Adipose tissue (tissue), 3 donors: ENCODE data around the gene HMCES. TPM values are rescaled to one million over a fixed set of nuclear protein-coding genes. Genes with fewer than 3 reads are reported as not detected.
"Not testable (repeated sequence)": the region's sequence is repeated elsewhere in the genome, so short reads cannot be mapped to it uniquely, and the experiment has no call there.

ENCODE experiments used
- H3K27ac ChIP-seq: one replicate; pipeline ENCODE4 v1.5.1; 2013; ENCODE audit warnings: low read depth, low read length
- WGBS, 3 donors: extraction: QIAGEN DNeasy Blood & Tissue Kit; methylation state at CpG; one replicate each; pipeline ENCODE4 v1.1.7; 2013; 5-methylcytosine and 5-hydroxymethylcytosine counted together
- polyA plus RNA-seq, 3 donors: library from polyadenylated mRNA; stranded (reverse); fragments of 200-250 nt; gene quantifications; one replicate each; pipeline ENCODE4 v1.2.3, GENCODE V29; 2013
- donor health status: healthy with polysubstance abuse.
- donor health status: Bipolar disorder and iron deficiency.
- donor health status: healthy.

HMCES gene
- polyA plus RNA-seq, 3 donors, result 10.4 to 41.6 (median 28.6) TPM

GRCh38 chr3:129252748-129253147, 25.9 kb upstream of the HMCES start:
- H3K27ac ChIP-seq, result no peak overlapping the region
- WGBS, 3 donors, result 78 to 92% (median 92%) methylated on average over 4 of the region's 4 CpGs

- H3K27ac ChIP-seq, result no peak overlapping the region
- 85 to 86% (median 85%) methylated on average over 12 of the region's 12 CpGs for WGBS, 3 donors
Measured at GRCh38 chr3:129254536-129255230, 24.0 kb upstream of the HMCES start.

DNA sequence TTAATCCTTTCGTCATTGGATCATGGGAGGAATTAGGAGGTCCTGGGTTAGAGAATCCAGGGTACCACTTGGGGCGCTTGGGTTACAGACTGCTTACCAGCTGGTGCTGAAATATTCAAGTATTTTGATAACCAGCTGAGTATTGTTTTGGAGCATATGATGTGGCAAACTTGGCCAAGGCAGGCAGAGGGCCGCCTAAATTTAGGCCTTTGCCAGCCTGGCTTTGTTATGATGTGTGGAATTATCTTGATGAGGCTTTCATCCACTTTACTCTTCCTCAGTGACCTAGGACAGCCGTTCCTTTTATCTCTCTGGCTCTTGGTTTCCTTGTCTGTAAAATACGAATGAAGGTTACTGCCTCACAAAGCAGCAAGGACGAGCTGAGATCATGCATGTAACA, 22.4 kb upstream of the HMCES start:
- WGBS, 3 donors, result 87 to 90% (median 88%) methylated on average over 6 of the region's 6 CpGs
- H3K27ac ChIP-seq, result no peak overlapping the region

GRCh38 chr3:129257609-129258008, 21.1 kb upstream of the HMCES start:
- H3K27ac ChIP-seq, result no peak overlapping the region
- WGBS, 3 donors, result 74 to 84% (median 83%) methylated on average over 11 of the region's 11 CpGs

DNA sequence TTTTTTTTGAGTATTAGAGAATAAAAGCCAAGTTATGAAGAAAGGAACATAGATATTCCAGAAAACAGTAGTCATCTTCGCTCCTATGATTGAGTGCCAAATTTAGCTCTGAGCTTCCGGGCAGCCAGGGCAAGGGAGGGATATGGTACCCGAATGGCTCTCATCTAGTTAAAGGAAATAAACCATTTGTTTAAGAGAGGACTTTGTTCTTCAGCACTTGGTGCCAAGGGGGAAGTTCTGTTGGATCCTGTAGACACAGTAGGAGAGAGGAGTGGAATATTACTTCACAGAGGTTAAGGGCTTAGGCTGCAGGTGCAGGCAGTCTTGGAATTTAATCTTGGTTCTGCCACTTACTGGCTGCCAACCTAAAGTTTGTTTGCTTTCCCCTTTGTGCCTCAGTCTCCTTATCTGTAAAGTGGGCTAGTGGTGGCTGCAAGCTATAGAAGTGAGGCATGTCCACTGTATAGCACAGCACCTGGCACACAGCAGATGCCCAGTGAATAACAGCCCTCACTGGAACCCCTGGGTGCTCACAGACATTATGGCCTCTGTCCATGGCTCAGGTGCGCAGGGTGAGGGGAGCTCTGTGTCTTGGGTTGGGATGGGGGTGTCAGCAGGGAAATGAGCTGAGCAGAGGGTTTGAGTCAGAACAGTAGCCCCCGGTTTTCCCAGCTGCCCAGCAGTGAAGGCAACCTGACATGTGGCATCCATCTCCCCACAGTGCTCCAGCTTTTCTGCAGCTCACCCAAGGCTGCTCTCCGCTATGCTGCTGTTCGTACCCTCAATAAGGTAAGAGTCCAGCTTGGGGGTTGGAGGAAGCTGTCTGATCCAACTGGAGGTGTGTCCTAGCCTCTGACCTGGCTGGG, 18.8 kb upstream of the HMCES start:
- WGBS, 3 donors, result 77 to 88% (median 88%) methylated on average over 7 of the region's 7 CpGs
- no peak overlapping the region for H3K27ac ChIP-seq

- 93 to 96% (median 96%) methylated on average over 11 of the region's 11 CpGs for WGBS, 3 donors
- no peak overlapping the region for H3K27ac ChIP-seq
Measured at GRCh38 chr3:129260606-129261005, 18.1 kb upstream of the HMCES start.

GRCh38 chr3:129261894-129262293, 16.8 kb upstream of the HMCES start:
- 89 to 99% (median 96%) methylated on average over 3 of the region's 3 CpGs for WGBS, 3 donors

GRCh38 chr3:129263161-129263910, 15.3 kb upstream of the HMCES start:
- H3K27ac ChIP-seq, result no peak overlapping the region
- WGBS, 3 donors, result 81 to 91% (median 86%) methylated on average over 6 of the region's 6 CpGs

More at GRCh38 chr3:129261894-129262293, 16.8 kb upstream of the HMCES start:
- H3K27ac ChIP-seq, result no peak overlapping the region

DNA sequence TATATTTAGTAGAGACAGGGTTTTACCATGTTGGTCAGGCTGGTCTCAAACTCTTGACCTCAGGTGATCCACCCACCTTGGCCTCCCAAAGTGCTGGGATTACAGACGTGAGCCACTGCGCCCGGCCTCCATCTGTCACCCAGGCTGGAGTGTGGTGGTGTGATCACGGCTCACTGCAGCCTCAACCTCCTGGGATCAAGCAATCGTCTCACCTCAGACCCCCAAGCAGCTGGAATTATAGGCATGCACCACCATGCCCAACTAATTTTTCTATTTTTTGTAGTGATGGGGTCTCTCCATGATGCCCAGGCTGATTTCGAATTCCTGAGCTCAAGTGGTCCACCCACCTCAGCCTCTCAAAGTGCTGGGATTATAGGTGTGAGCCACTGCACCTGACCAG, 13.7 kb upstream of the HMCES start:
- not testable (repeated sequence) for H3K27ac ChIP-seq
- WGBS, 3 donors, result 86 to 94% (median 91%) methylated on average over 6 of the region's 6 CpGs

GRCh38 chr3:129266651-129267050, 12.0 kb upstream of the HMCES start:
- H3K27ac ChIP-seq, result no peak overlapping the region
- 86 to 93% (median 92%) methylated on average over 4 of the region's 4 CpGs for WGBS, 3 donors

- 92 to 95% (median 94%) methylated on average over 4 of the region's 4 CpGs for WGBS, 3 donors
Measured at GRCh38 chr3:129268396-129268795, 10.3 kb upstream of the HMCES start.

GRCh38 chr3:129271674-129272073, 7.0 kb upstream of the HMCES start:
- WGBS, 3 donors, result 86 to 97% (median 95%) methylated on average over 11 of the region's 11 CpGs
- no peak overlapping the region for H3K27ac ChIP-seq

More at GRCh38 chr3:129268396-129268795, 10.3 kb upstream of the HMCES start:
- H3K27ac ChIP-seq, result no peak overlapping the region

- 56 to 65% (median 57%) methylated on average over 2 of the region's 2 CpGs for WGBS, 3 donors
- H3K27ac ChIP-seq, result no peak overlapping the region
Measured at GRCh38 chr3:129276385-129276784, 2.3 kb upstream of the HMCES start.

DNA sequence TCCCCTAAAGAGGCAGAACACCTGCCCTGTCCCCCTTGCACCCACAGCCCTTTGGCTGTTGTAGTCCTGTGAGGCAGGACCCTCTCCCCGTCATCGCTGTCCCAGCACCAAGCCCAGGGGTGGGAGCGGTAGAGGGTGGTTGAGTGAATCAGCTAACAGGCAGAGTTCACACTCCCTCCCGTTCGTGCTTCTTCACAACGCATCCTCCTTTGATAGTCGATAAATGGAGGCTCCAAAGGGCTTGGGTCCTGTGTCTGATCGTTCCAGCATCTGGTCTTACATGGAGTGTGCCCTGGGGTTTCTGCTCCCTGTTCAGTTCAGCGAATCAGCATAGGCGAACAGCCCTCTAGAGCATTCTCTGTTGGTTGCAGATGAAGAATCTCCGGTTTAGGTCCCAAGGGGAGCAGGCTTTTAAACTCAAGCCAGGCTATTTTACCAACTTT, 820 bp upstream of the HMCES start:
- WGBS, 3 donors, result 54 to 70% (median 67%) methylated on average over 11 of the region's 11 CpGs
- no peak overlapping the region for H3K27ac ChIP-seq

DNA sequence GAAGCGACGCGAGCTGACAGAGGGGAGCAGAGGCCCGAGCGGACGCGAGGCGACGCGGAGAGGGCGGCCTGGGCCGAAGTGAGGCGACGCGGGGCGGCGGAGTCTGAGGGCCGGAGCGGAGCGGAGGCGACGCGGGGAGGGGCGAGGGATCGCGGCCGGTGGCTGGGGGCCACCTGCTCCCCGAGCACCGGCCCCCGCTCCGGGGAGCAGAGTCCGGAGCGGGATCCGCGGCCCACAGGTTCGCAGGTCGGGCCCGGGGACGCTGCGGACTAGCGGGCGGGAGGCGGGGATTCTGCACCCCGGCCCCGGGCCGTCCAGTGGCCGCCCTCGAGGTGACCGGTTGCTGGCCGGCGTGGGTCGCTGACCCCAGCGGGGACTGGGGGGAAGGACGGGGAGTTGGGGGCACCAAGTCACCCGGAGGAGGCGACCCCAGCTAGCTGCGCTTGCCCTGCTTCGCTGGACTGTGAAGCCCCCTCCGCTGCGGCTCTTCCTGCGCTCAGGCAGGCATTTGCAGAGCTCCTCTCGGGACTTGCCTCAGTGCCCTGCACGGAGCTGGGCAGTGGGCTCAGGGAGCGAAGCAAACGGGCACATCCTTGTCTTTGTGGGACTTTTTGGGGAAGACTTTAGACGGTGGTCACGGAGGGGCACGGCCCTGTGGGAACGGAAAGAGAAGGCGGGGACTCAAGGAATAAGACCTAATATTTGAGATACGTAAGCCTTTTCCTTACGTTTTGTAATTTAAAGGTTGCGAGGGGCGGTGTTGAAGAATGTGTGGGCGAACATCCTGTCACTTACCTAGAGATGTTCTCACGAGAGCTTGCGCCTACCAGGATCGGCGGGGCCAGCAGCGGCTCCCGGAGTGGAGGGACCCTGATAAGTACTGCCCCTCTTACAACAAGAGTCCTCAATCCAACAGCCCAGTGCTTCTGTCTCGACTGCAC, 566 bp downstream of the HMCES start:
- 1% methylated on average over 60 to 82 of the region's 82 CpGs for WGBS, 3 donors
- no peak overlapping the region for H3K27ac ChIP-seq

DNA sequence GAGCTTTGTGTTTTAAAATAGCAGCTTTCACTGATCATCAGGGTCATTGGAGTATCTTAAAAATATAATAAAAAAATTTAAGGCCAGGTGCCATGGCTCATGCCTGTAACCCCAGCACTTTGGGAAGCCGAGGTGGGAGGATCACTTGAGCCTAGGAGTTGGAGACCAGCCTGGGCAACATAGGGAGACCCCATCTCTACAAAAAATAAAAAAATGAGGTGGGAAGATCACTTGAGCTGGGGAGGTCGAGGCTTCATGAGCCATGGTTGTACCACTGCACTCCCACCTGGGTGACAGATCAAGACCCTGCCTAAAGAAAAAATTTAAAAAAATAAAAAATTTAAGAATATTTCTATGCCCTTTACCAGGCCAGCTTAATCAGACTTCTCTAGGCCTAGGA, 1.5 kb downstream of the HMCES start:
- 82 to 85% (median 82%) methylated on average over 2 of the region's 2 CpGs for WGBS, 3 donors
- H3K27ac ChIP-seq, result no peak overlapping the region

- no peak overlapping the region for H3K27ac ChIP-seq
- WGBS, 3 donors, result 80 to 85% (median 80%) methylated on average over 5 of the region's 5 CpGs
Measured at GRCh38 chr3:129281726-129282125, 3.1 kb downstream of the HMCES start.
